DMS53 treated with DMSO at 0.1 percent for 48 hours (cell line): Measurements from ENCODE around the gene DGCR6L.
"Not testable (repeated sequence)": the region's sequence is repeated elsewhere in the genome, so short reads cannot be mapped to it uniquely, and the experiment has no call there.

ENCODE experiments used
- DNase-seq: peaks from one replicate; lab custom pipeline; 2025; ENCODE audit not compliant: unreplicated experiment; lab: John Stamatoyannopoulos, UW

DGCR6L gene

GRCh38 chr22:20310180-20310579 lies 9.7 kb downstream of the DGCR6L start:
- DNase-seq, result not testable (repeated sequence)

GRCh38 chr22:20308806-20309650 lies 10.8 kb downstream of the DGCR6L start:
- not testable (repeated sequence) for DNase-seq

- DNase-seq, result not testable (repeated sequence)
Observed at GRCh38 chr22:20307448-20308447, 12.1 kb downstream of the DGCR6L start.

- not testable (repeated sequence) for DNase-seq
Observed at GRCh38 chr22:20306646-20307447, 13.0 kb downstream of the DGCR6L start.

GRCh38 chr22:20305894-20306645 lies 13.8 kb downstream of the DGCR6L start:
- DNase-seq, result no peak

GRCh38 chr22:20305230-20305893 lies 14.5 kb downstream of the DGCR6L start:
- DNase-seq, result not testable (repeated sequence)

- DNase-seq, result no peak
Observed at GRCh38 chr22:20304646-20305045, 15.2 kb downstream of the DGCR6L start.

GRCh38 chr22:20303229-20303534 lies 16.7 kb downstream of the DGCR6L start:
- not testable (repeated sequence) for DNase-seq

- DNase-seq, result no peak
Observed at GRCh38 chr22:20302438-20303228, 17.2 kb downstream of the DGCR6L start.

- no peak for DNase-seq
Observed at GRCh38 chr22:20299746-20300136, 20.1 kb downstream of the DGCR6L start.

GRCh38 chr22:20298803-20299745 lies 20.8 kb downstream of the DGCR6L start:
- DNase-seq, result peak; percentile 21

- DNase-seq, result no peak
Observed at GRCh38 chr22:20298110-20298802, 21.6 kb downstream of the DGCR6L start.

- DNase-seq, result no peak
Observed at GRCh38 chr22:20297414-20298109, 22.3 kb downstream of the DGCR6L start.

- DNase-seq, result no peak
Observed at GRCh38 chr22:20296598-20296997, 23.3 kb downstream of the DGCR6L start.

GRCh38 chr22:20295262-20296064 lies 24.4 kb downstream of the DGCR6L start:
- DNase-seq, result no peak
